GM12864 (cell line): ENCODE data around the gene PPP3R1.

Experiments
- DNase-seq: peaks from one replicate; pipeline ENCODE4 v3.0.0-alpha.2; 2011; ENCODE audit warnings: low read depth
- H3K4me3 ChIP-seq: 2 replicates; pipeline ENCODE4 v1.5.1; 2011; ENCODE audit warnings: mild to moderate bottlenecking, low read depth, low read length, control low read depth
- CTCF ChIP-seq: IDR thresholded peaks from 2 replicates; pipeline ENCODE4 v1.5.1; 2011; ENCODE audit warnings: low read depth, mild to moderate bottlenecking, moderate library complexity, low read length, control low read depth, inconsistent platforms; ENCODE audit errors: missing control alignments

Gene PPP3R1

DNA sequence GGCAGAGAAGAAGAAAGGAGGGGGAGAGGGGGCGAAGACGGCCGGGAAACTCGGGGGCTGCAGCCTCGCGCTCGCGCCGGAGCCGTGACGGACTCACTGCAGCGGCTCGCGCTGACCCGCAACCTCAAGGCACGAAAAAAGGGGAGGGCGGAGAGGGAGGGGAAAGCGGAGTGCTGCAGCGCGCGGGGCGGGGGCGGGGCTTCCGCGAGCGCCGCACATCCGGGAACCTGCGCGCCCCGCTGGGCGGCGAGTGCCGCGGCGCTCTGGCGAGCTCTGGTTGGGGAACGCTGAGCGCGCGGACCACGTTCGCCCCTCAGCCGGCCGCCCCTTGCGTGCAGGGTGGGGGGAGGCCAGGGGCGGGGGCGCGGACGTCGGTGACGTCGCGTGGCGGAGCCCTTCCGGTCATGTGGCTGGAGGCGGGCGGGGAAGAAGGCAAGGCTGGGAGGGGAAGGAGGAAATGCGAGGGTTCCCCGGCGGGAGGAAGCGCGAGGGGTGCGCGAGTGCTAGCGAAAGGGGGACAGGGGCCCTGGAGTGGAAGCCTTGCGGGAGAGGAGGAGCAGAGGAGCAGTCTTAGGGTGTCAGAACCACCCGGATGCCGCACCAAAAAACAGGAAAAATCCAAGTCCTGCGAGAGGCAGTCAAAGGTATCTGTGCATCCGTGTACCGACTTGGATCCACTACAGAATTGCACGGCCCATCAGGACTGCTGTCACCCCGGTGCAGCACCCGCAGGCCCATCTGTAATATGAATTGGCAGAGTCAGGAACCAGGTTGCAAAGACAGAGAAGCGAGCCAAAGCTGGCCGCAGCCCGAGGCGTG, at the start of gene PPP3R1:
Gene PPP3R1 (minus strand): TSS at position 133 of the 819 bp plus-strand sequence. CDS start 405 bp downstream, outside the sequence.
- TF ChIP-seq CTCF, result no peak
- peak; percentile 83 for DNase-seq
- H3K4me3 ChIP-seq, result peak within 1 kb of the TSS; percentile 95

DNA sequence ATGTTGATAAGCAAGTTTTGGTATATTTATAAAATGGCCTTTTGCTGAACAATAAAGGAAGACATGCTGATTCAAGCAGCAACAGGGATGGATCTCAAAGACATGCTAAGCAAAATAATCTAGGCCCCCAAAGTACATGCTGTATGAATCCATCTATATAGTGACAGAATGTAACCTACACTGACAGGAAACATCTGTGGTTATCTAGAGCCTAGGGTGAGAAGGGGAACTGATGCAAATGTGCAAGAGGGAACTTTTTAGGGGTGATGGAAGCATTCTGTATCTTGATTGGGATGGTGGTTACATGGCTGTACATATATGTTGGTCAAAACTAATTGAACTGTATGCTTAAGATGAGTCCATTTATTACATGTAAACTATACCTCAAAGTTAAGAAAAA, 43.2 kb upstream of the PPP3R1 start:
- peak; percentile 26 for DNase-seq
- TF ChIP-seq CTCF, result no peak
- no peak overlapping the region for H3K4me3 ChIP-seq

DNA sequence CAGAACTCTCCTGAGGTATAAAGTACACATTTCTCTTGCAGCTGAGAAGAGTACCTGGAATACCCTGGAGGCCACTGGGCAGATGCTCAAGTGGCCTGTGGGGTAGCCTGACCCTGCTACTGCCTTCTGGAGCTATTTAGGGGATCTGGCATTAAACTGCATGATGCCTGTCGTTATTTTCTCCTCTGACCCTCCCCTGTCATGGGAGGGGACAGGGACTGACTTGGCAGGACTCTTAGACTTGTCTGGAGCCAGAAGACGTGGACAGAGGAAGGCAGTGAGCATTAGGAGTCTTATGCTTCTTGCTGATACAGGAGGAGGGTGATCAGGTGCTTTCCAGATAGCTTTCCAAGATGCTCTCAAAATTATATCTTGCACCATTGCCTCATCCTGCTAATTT, 42.6 kb upstream of the PPP3R1 start:
- DNase-seq, result no peak
- H3K4me3 ChIP-seq, result no peak overlapping the region
- TF ChIP-seq CTCF, result no peak

GRCh38 chr2:68294187-68294586, 41.9 kb upstream of the PPP3R1 start:
- DNase-seq, result no peak
- TF ChIP-seq CTCF, result peak; percentile 16
- H3K4me3 ChIP-seq, result no peak overlapping the region

DNA sequence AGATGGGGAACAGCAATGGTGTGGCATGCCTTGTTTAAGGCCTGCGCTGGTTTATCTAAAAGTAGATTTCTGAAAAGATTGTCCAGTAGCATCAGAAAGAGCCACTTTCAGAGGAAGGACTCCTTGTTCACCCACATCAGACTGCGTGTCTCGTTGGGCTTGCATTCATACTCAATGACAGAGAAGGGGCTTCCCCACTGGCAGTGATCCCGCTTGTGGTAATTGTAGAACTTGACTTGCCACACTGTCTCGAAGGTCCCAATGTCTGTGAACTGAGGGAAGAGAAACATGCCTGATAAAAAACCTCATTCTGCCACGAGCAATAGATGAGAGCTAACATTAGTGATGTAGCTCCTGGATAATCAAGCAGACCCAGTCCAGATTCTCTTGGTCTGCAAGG, 41.4 kb upstream of the PPP3R1 start:
- DNase-seq, result no peak
- TF ChIP-seq CTCF, result no peak
- no peak overlapping the region for H3K4me3 ChIP-seq

GRCh38 chr2:68293024-68293423, 40.7 kb upstream of the PPP3R1 start:
- no peak for TF ChIP-seq CTCF
- DNase-seq, result no peak
- no peak overlapping the region for H3K4me3 ChIP-seq
